Peyer's patch (tissue), 4 donors: ENCODE results near the gene LAMC3.

Experiments used
- POLR2A ChIP-seq, 2 donors: fragments of 450-650 bp; IDR thresholded peaks; one replicate each; pipeline ENCODE4 v1.5.1; 2017; ENCODE audit warnings: antibody characterized with exemption in 2 of 2, mild to moderate bottlenecking in 2 of 2, moderate library complexity in 2 of 2
- TF ChIP-seq, protein P1 (sequence below), 6 experiments: fragments of 450-650 bp in 4 of 6; fragments of 200-600 bp in 2 of 6; sonication (generic) in 1 of 6; IDR thresholded peaks; one replicate each; pipeline ENCODE4 v1.5.1; 2017 to 2019; ENCODE audit warnings: antibody characterized with exemption in 6 of 6, mild to moderate bottlenecking in 3 of 6, moderate library complexity in 1 of 6

DNA sequence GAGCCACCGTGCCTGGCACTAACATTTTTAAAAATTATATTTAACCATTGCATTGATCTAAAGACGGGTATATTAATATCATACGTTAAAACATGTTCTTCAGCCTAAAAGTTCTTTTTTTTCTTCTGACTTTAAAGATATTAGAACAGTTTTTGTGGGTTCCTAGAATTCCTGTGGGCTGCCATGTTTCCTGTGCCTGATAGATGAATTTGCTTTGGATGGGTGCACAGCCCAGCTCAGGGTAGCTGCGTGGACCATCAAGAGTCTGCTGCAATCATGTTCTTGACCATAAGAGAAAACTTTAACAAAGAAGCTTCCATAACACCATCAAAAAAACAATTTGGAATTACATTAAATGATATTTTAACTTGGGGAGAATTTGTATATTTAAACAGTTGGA is 2.4 kb upstream of the LAMC3 start:
- TF ChIP-seq, protein P1, sequence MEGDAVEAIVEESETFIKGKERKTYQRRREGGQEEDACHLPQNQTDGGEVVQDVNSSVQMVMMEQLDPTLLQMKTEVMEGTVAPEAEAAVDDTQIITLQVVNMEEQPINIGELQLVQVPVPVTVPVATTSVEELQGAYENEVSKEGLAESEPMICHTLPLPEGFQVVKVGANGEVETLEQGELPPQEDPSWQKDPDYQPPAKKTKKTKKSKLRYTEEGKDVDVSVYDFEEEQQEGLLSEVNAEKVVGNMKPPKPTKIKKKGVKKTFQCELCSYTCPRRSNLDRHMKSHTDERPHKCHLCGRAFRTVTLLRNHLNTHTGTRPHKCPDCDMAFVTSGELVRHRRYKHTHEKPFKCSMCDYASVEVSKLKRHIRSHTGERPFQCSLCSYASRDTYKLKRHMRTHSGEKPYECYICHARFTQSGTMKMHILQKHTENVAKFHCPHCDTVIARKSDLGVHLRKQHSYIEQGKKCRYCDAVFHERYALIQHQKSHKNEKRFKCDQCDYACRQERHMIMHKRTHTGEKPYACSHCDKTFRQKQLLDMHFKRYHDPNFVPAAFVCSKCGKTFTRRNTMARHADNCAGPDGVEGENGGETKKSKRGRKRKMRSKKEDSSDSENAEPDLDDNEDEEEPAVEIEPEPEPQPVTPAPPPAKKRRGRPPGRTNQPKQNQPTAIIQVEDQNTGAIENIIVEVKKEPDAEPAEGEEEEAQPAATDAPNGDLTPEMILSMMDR (IDR thresholded peaks at IDR 0.05): no peak
- no peak for TF ChIP-seq POLR2A (IDR thresholded peaks at IDR 0.05)
